ENCODE results near the gene ZBTB9.

Gene ZBTB9

DNA sequence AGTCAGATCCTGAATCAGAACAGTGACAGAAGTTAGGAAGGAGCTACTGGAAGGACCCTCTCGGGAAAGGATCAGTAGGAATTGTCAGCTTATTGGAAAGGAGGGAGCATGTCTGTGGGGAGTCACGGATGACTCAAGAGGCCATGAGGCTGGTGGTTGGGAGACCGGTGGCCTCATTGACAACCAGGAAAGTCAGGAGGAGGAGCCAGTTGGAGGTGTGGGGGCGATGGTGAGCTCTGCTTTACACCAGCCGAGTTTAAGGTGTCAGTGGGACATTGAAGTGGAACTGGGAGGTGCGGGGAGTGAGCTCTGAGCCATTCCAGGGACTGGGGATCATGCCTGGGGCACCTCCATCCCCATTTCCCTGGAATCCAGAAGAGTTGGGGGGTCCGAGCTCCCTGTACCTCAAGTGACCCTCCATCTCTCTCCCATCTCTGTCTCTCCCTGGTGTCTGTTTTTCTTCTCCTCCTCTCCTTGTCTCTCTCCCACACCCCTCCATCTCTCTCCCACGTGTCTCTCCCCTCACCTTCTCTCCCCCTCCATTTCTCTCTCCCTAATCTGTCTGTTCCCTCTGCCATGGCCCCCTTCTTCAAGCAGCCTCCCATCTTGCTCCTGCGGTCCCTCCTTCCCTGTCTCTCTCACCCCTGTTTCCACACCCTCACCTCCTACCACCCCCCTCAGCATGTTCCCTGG, 14.3 kb upstream of the ZBTB9 start:
- Histone ChIP-seq H3K9ac (ENCODE audit: insufficient read length, low read depth) (no peak overlapping the region), H3K4me3 (ENCODE audit: insufficient read length, low read depth) (no peak overlapping the region), H3K4me1 (ENCODE audit: insufficient read depth, insufficient read length) (peaks cover 2% of the 10 kb centered on the region), H3K27me3 (ENCODE audit: insufficient read depth, insufficient read length) (no peaks in the 10 kb centered on the region), H3K36me3 (ENCODE audit: insufficient read depth, insufficient read length, low read length) (peaks cover 91% of the 10 kb centered on the region), H3K9me3 (ENCODE audit: insufficient read depth, low read length) (no peaks in the 10 kb centered on the region)
- TF ChIP-seq YY1 (IDR thresholded peaks at IDR 0.05; ENCODE audit: insufficient read depth, insufficient read length) (no peak), SUZ12 (IDR thresholded peaks at IDR 0.05; ENCODE audit: extremely low read depth, insufficient read depth, insufficient read length) (no peak), ZNF274 (IDR thresholded peaks at IDR 0.05; ENCODE audit: low read depth, low read length) (no peak)
- no peak for DNase-seq (ENCODE audit: low read depth, low spot score)

DNA sequence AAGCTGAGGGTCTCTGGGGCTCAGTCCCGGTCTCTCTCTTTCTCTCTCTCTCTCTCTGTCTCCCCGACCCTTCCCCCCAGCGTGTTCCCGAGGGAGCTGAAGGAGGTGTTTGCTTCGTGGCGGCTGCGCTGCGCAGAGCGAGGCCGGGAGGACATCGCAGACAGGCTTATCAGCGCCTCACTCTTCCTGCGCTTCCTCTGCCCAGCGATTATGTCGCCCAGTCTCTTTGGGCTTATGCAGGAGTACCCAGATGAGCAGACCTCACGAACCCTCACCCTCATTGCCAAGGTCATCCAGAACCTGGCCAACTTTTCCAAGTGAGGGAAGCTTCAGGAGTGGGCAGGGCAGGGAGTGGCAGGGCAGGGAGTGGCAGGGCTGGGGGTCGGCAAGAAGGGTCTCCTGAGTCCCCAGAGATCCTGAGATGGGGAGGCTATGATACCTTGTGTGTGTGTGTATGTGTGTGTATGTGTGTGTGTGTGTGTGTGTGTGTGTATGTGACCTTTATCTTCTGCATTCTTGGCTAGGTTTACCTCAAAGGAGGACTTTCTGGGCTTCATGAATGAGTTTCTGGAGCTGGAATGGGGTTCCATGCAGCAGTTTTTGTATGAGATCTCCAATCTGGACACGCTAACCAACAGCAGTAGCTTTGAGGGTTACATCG, 13.6 kb upstream of the ZBTB9 start:
- H3K36me3 ChIP-seq (ENCODE audit: insufficient read depth, insufficient read length, low read length): peaks cover 87% of the 10 kb centered on the region
- no peak overlapping the region for H3K9ac ChIP-seq (ENCODE audit: insufficient read length, low read depth)
- no peaks in the 10 kb centered on the region for H3K9me3 ChIP-seq (ENCODE audit: insufficient read depth, low read length)
- no peaks in the 10 kb centered on the region for H3K4me1 ChIP-seq (ENCODE audit: insufficient read depth, insufficient read length)
- TF ChIP-seq ZNF274 (IDR thresholded peaks at IDR 0.05; ENCODE audit: low read depth, low read length): no peak
- TF ChIP-seq YY1 (IDR thresholded peaks at IDR 0.05; ENCODE audit: insufficient read depth, insufficient read length): no peak
- no peak for TF ChIP-seq SUZ12 (IDR thresholded peaks at IDR 0.05; ENCODE audit: extremely low read depth, insufficient read depth, insufficient read length)
- no peak overlapping the region for H3K4me3 ChIP-seq (ENCODE audit: insufficient read length, low read depth)
- no peaks in the 10 kb centered on the region for H3K27me3 ChIP-seq (ENCODE audit: insufficient read depth, insufficient read length)
- no peak for DNase-seq (ENCODE audit: low read depth, low spot score)

DNA sequence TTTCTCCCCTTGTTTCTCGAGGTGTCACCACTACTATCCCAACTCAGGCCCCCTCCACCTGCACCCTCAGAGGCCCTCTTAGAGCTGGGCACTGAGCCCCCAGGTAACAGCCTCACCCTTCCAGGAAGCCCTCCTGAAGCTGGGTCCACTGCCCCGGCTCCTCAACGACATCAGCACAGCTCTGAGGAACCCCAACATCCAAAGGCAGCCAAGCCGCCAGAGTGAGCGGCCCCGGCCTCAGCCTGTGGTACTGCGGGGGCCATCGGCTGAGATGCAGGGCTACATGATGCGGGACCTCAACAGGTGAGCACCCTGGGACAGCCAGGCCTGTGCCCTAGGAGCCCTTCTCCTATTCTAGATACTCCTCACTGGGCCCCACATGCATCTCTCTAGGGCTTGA, 12.9 kb upstream of the ZBTB9 start:
- TF ChIP-seq YY1 (IDR thresholded peaks at IDR 0.05; ENCODE audit: insufficient read depth, insufficient read length): no peak
- TF ChIP-seq ZNF274 (IDR thresholded peaks at IDR 0.05; ENCODE audit: low read depth, low read length): no peak
- no peak for TF ChIP-seq SUZ12 (IDR thresholded peaks at IDR 0.05; ENCODE audit: extremely low read depth, insufficient read depth, insufficient read length)
- peaks cover 88% of the 10 kb centered on the region for H3K36me3 ChIP-seq (ENCODE audit: insufficient read depth, insufficient read length, low read length)

DNA sequence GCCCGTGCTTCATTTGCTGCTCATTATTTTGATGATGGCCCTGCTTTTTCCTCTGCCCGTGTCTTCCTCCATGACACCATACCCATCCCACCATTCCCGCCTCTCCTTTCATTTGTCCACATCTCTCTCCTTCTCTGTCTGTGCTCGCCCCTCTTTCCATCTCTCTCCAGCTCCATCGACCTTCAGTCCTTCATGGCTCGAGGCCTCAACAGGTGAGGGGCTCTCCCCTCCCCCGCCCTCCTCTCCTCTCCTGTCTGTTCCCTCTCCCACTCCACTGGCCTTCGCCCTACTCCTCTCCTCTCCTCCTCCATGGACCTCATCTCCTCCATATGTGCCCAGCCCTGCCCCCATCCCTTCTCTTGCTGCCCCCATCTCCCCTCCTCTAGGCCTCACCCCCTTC, 12.1 kb upstream of the ZBTB9 start:
- no peak for DNase-seq (ENCODE audit: low read depth, low spot score)
- H3K4me1 ChIP-seq (ENCODE audit: insufficient read depth, insufficient read length): no peaks in the 10 kb centered on the region
- no peak overlapping the region for H3K4me3 ChIP-seq (ENCODE audit: insufficient read length, low read depth)
- TF ChIP-seq SUZ12 (IDR thresholded peaks at IDR 0.05; ENCODE audit: extremely low read depth, insufficient read depth, insufficient read length) (no peak), YY1 (IDR thresholded peaks at IDR 0.05; ENCODE audit: insufficient read depth, insufficient read length) (no peak), ZNF274 (IDR thresholded peaks at IDR 0.05; ENCODE audit: low read depth, low read length) (no peak)
- H3K9me3 ChIP-seq (ENCODE audit: insufficient read depth, low read length): no peaks in the 10 kb centered on the region
- H3K9ac ChIP-seq (ENCODE audit: insufficient read length, low read depth): no peak overlapping the region
- no peaks in the 10 kb centered on the region for H3K27me3 ChIP-seq (ENCODE audit: insufficient read depth, insufficient read length)
- peaks cover 88% of the 10 kb centered on the region for H3K36me3 ChIP-seq (ENCODE audit: insufficient read depth, insufficient read length, low read length)

More for the DNA sequence above, 12.9 kb upstream of the ZBTB9 start:
- Histone ChIP-seq H3K4me1 (ENCODE audit: insufficient read depth, insufficient read length) (no peaks in the 10 kb centered on the region), H3K9me3 (ENCODE audit: insufficient read depth, low read length) (no peaks in the 10 kb centered on the region), H3K27me3 (ENCODE audit: insufficient read depth, insufficient read length) (no peaks in the 10 kb centered on the region), H3K9ac (ENCODE audit: insufficient read length, low read depth) (no peak overlapping the region), H3K4me3 (ENCODE audit: insufficient read length, low read depth) (no peak overlapping the region)
- no peak for DNase-seq (ENCODE audit: low read depth, low spot score)

DNA sequence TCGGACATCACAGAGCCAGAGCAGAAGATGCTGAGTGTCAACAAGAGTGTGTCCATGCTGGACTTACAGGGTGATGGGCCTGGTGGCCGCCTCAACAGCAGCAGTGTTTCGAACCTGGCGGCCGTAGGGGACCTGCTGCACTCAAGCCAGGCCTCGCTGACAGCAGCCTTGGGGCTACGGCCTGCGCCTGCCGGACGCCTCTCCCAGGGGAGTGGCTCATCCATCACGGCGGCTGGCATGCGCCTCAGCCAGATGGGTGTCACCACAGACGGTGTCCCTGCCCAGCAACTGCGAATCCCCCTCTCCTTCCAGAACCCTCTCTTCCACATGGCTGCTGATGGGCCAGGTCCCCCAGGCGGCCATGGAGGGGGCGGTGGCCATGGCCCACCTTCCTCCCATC, 11.4 kb upstream of the ZBTB9 start:
- no peaks in the 10 kb centered on the region for H3K27me3 ChIP-seq (ENCODE audit: insufficient read depth, insufficient read length)
- H3K9me3 ChIP-seq (ENCODE audit: insufficient read depth, low read length): no peaks in the 10 kb centered on the region
- no peaks in the 10 kb centered on the region for H3K4me1 ChIP-seq (ENCODE audit: insufficient read depth, insufficient read length)
- TF ChIP-seq YY1 (IDR thresholded peaks at IDR 0.05; ENCODE audit: insufficient read depth, insufficient read length) (no peak), ZNF274 (IDR thresholded peaks at IDR 0.05; ENCODE audit: low read depth, low read length) (no peak), SUZ12 (IDR thresholded peaks at IDR 0.05; ENCODE audit: extremely low read depth, insufficient read depth, insufficient read length) (no peak)
- H3K9ac ChIP-seq (ENCODE audit: insufficient read length, low read depth): no peak overlapping the region
- no peak for DNase-seq (ENCODE audit: low read depth, low spot score)
- H3K36me3 ChIP-seq (ENCODE audit: insufficient read depth, insufficient read length, low read length): peaks cover 88% of the 10 kb centered on the region
- H3K4me3 ChIP-seq (ENCODE audit: insufficient read length, low read depth): no peak overlapping the region

DNA sequence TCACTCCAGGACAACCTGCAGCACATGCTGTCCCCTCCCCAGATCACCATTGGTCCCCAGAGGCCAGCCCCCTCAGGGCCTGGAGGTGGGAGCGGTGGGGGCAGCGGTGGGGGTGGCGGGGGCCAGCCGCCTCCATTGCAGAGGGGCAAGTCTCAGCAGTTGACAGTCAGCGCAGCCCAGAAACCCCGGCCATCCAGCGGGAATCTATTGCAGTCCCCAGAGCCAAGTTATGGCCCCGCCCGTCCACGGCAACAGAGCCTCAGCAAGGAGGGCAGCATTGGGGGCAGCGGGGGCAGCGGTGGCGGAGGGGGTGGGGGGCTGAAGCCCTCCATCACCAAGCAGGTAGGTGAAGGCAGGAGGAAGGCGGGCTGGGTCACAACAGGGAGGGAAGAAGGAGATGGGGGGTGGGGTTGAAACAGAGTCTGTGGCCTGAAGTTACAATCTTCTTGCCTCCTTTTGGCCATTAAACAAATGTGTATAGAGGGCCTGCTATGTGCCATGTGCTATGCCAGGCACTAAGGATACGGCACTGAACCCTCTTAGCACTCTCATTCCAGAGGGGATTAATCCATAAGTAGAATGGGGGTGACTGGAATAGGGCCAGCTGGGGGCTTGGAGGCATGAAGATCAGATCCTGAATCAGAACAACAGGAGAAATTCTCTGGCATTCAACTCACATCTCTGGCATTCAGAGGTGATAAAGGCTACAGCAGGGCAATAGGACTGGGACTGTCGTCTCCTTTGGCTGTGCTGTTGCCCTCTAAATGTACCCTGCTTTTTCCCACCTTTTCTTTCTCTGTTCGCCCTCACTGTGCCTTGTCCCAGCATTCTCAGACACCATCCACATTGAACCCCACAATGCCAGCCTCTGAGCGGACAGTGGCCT, 10.5 kb upstream of the ZBTB9 start:
- peaks cover 88% of the 10 kb centered on the region for H3K36me3 ChIP-seq (ENCODE audit: insufficient read depth, insufficient read length, low read length)
- H3K4me3 ChIP-seq (ENCODE audit: insufficient read length, low read depth): no peak overlapping the region
- H3K9me3 ChIP-seq (ENCODE audit: insufficient read depth, low read length): no peaks in the 10 kb centered on the region
- H3K27me3 ChIP-seq (ENCODE audit: insufficient read depth, insufficient read length): no peaks in the 10 kb centered on the region
- no peaks in the 10 kb centered on the region for H3K4me1 ChIP-seq (ENCODE audit: insufficient read depth, insufficient read length)
- H3K9ac ChIP-seq (ENCODE audit: insufficient read length, low read depth): no peak overlapping the region
- TF ChIP-seq ZNF274 (IDR thresholded peaks at IDR 0.05; ENCODE audit: low read depth, low read length) (no peak), YY1 (IDR thresholded peaks at IDR 0.05; ENCODE audit: insufficient read depth, insufficient read length) (no peak), SUZ12 (IDR thresholded peaks at IDR 0.05; ENCODE audit: extremely low read depth, insufficient read depth, insufficient read length) (no peak)
- DNase-seq (ENCODE audit: low read depth, low spot score): no peak
